ENCODE measurements around the gene SPDYC. TPM values are rescaled to one million over a fixed set of nuclear protein-coding genes. Genes with fewer than 3 reads are reported as not detected.

Gene SPDYC
- total RNA-seq, 1 donor from 2014 or later: not detected

GRCh38 chr11:65219930-65220213 lies 49.8 kb downstream of the SPDYC start:
- TF ChIP-seq CTCF (conservative IDR thresholded peaks at IDR 0.05; ENCODE audit: low read depth, low read length): no peak
- DNase-seq (ENCODE audit: low read depth): no peak
- H3K4me3 ChIP-seq (ENCODE audit: low read depth, low read length): no peak overlapping the region

GRCh38 chr11:65221026-65221425 lies 51.0 kb downstream of the SPDYC start:
- TF ChIP-seq CTCF (conservative IDR thresholded peaks at IDR 0.05; ENCODE audit: low read depth, low read length): no peak
- DNase-seq (ENCODE audit: low read depth): no peak
- no peak overlapping the region for H3K4me3 ChIP-seq (ENCODE audit: low read depth, low read length)

Other genes with a start within 250 kb of the SPDYC start
- gene PPP2R5B, start 245.5 kb upstream of the SPDYC start, total RNA-seq: 16.8 and 32.9 TPM in 2 replicates
- not detected in 2 replicates for gene GPHA2, start 234.3 kb upstream of the SPDYC start, total RNA-seq
- gene MAJIN, start 198.1 kb upstream of the SPDYC start, total RNA-seq: not detected in 2 replicates
- gene BATF2, start 173.3 kb upstream of the SPDYC start, total RNA-seq: 0.35 and 1.1 TPM in 2 replicates
- 151 and 169 TPM in 2 replicates for gene ARL2, start 156.1 kb upstream of the SPDYC start, total RNA-seq
- 16.5 and 18.5 TPM in 2 replicates for gene SNX15, start 142.8 kb upstream of the SPDYC start, total RNA-seq
- gene SAC3D1, start 129.0 kb upstream of the SPDYC start, total RNA-seq: 49.0 and 50.6 TPM in 2 replicates
- gene NAALADL1, start 111.7 kb upstream of the SPDYC start, total RNA-seq: 14.7 and 27.9 TPM in 2 replicates
- gene CDCA5, start 86.2 kb upstream of the SPDYC start, total RNA-seq: 32.0 and 45.4 TPM in 2 replicates
- gene ZFPL1, start 86.0 kb upstream of the SPDYC start, total RNA-seq: 59.0 and 61.1 TPM in 2 replicates
- 227 and 342 TPM in 2 replicates for gene VPS51, start 74.0 kb upstream of the SPDYC start, total RNA-seq
- gene TM7SF2, start 58.4 kb upstream of the SPDYC start, total RNA-seq: 32.9 and 52.5 TPM in 2 replicates
- 31.9 and 37.1 TPM in 2 replicates for gene ZNHIT2, start 52.5 kb upstream of the SPDYC start, total RNA-seq
- 535 and 1,041 TPM in 2 replicates for gene FAU, start 48.1 kb upstream of the SPDYC start, total RNA-seq
- gene MRPL49, start 47.9 kb upstream of the SPDYC start, total RNA-seq: 77.5 and 126 TPM in 2 replicates
- 10.8 and 14.8 TPM in 2 replicates for gene SYVN1, start 35.7 kb upstream of the SPDYC start, total RNA-seq
- 256 and 360 TPM in 2 replicates for gene CAPN1, start 11.7 kb downstream of the SPDYC start, total RNA-seq
- gene POLA2, start 91.7 kb downstream of the SPDYC start, total RNA-seq: 30.2 and 42.9 TPM in 2 replicates
- gene CDC42EP2, start 144.6 kb downstream of the SPDYC start, total RNA-seq: 18.6 and 23.1 TPM in 2 replicates
- 34.9 and 44.1 TPM in 2 replicates for gene DPF2, start 163.6 kb downstream of the SPDYC start, total RNA-seq
- 0.75 and 1.2 TPM in 2 replicates for gene TIGD3, start 184.5 kb downstream of the SPDYC start, total RNA-seq
- gene SLC25A45, start 212.4 kb downstream of the SPDYC start, total RNA-seq: 0.29 and 1.2 TPM in 2 replicates
- gene FRMD8, start 216.4 kb downstream of the SPDYC start, total RNA-seq: 43.5 and 49.5 TPM in 2 replicates